ENCODE measurements around the gene EML1. TPM values are rescaled to one million over a fixed set of nuclear protein-coding genes. Genes with fewer than 3 reads are reported as not detected.

EML1 gene
- total RNA-seq, 1 donor from 2014 or later, result 34.9 TPM

DNA sequence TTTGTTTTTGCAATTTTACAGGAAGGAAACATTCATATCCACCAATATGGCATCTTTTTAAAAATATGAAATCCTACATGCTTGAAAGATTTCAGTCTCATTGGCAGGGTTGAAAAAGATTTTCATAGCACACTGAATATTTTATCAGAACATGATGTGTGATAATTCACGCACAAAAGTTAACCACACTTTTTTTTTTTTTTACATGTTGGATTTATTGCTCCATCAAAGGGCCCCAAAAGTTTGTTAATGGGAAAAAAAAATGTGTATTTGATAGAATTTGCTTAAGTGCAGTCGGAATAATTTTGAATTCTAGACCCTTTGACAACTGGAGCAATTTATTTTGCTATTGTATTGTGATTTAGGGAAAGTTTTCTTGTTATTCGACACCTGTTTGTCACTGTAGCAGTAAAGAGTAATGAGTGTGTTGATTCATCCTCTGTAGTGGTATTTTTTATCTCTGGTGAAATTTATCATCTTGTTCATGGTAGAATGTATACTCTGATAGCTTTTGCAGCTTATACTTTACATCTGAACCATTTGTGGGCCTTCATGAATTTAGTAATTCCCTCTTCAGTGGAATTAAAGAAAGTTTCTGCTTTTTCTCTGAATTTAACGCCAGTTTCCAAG lies 1.1 kb downstream of the EML1 start:
- H3K36me3 Mint-ChIP-seq (ENCODE audit: insufficient read depth), result peaks cover 4% of the 10 kb centered on the region
- peak overlapping the region; percentile 21 for H3K27ac Mint-ChIP-seq
- H3K27me3 Mint-ChIP-seq, result peaks cover 21% of the 10 kb centered on the region
- H3K4me1 Mint-ChIP-seq (ENCODE audit: low read depth), result peaks cover 18% of the 10 kb centered on the region
- H3K4me3 Mint-ChIP-seq (ENCODE audit: low read depth), result peak overlapping the region; percentile 79
- no peak for DNase-seq (ENCODE audit: low spot score, unreplicated experiment)
- TF ChIP-seq, protein P1, sequence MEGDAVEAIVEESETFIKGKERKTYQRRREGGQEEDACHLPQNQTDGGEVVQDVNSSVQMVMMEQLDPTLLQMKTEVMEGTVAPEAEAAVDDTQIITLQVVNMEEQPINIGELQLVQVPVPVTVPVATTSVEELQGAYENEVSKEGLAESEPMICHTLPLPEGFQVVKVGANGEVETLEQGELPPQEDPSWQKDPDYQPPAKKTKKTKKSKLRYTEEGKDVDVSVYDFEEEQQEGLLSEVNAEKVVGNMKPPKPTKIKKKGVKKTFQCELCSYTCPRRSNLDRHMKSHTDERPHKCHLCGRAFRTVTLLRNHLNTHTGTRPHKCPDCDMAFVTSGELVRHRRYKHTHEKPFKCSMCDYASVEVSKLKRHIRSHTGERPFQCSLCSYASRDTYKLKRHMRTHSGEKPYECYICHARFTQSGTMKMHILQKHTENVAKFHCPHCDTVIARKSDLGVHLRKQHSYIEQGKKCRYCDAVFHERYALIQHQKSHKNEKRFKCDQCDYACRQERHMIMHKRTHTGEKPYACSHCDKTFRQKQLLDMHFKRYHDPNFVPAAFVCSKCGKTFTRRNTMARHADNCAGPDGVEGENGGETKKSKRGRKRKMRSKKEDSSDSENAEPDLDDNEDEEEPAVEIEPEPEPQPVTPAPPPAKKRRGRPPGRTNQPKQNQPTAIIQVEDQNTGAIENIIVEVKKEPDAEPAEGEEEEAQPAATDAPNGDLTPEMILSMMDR (IDR thresholded peaks at IDR 0.05; ENCODE audit: unreplicated experiment), result no peak
- peaks cover 4% of the 10 kb centered on the region for H3K9me3 Mint-ChIP-seq (ENCODE audit: low read depth)

DNA sequence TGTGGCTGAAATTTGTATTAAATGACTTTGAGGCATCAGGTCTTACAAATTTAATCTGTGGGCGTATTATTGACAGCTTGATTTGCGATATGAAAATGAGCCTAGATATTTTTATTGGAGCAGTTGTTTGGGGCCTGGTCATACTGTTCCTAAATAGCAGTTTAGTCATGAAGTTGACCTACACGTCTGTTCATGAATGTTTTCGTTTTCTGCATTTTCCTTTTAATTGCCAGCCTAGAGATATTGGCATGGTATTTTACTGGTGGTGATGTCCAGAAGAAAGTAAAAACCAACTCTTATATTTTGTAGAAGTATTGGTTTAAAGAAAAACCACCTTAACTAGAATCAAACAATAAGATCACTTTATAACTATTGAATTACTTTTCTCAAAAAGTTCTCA lies 1.8 kb downstream of the EML1 start:
- H3K36me3 Mint-ChIP-seq (ENCODE audit: insufficient read depth), result peaks cover 4% of the 10 kb centered on the region
- TF ChIP-seq, protein P1 (IDR thresholded peaks at IDR 0.05; ENCODE audit: unreplicated experiment), result no peak
- no peak for DNase-seq (ENCODE audit: low spot score, unreplicated experiment)
- peaks cover 16% of the 10 kb centered on the region for H3K4me1 Mint-ChIP-seq (ENCODE audit: low read depth)
- peaks cover 4% of the 10 kb centered on the region for H3K9me3 Mint-ChIP-seq (ENCODE audit: low read depth)
- H3K27me3 Mint-ChIP-seq, result peaks cover 18% of the 10 kb centered on the region
- H3K27ac Mint-ChIP-seq, result no peak overlapping the region
- peak overlapping the region; percentile 79 for H3K4me3 Mint-ChIP-seq (ENCODE audit: low read depth)

DNA sequence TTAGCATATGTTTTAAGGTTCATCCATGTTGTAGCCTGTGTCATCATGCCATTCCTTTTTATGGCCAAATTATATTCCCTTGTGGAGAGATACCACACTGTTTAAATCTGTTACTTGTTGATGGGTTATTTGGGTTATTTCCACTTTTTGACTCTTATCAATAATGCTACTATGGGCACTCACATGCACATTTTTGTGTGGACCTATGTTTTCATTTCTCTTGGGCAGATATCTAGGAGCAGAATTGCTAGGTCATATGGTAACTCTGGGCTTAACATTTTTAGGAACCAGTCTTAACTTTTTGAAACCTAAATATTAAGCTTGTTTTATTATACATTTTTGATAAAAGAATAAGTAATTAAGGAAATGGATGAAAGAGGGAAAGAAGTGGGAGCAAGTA lies 4.0 kb downstream of the EML1 start:
- no peak overlapping the region for H3K4me3 Mint-ChIP-seq (ENCODE audit: low read depth)
- peaks cover 4% of the 10 kb centered on the region for H3K9me3 Mint-ChIP-seq (ENCODE audit: low read depth)
- no peak overlapping the region for H3K27ac Mint-ChIP-seq

DNA sequence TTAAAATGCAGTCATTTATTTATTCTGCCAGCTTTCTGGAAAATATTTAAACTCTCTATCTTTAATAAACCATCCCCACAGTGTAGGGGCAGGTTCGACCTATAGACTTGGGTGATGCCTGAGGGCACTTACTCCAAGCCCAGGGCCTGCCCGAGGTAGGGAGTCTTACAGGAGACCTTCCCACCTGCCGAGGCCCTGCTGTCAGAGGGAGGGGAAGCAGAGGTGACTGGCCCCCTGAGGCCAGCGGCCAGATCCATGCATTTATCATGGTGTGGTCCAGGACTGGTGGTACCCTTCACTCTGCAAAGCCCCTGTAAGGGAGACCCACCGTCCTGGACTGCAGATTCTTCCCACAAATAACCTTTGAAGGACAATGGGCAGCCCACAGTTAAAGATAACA lies 7.6 kb downstream of the EML1 start:
- no peak for DNase-seq (ENCODE audit: low spot score, unreplicated experiment)
- TF ChIP-seq, protein P1 (IDR thresholded peaks at IDR 0.05; ENCODE audit: unreplicated experiment), result no peak
- Mint-ChIP-seq H3K9me3 (ENCODE audit: low read depth) (peaks cover 4% of the 10 kb centered on the region), H3K36me3 (ENCODE audit: insufficient read depth) (peaks cover 4% of the 10 kb centered on the region), H3K4me1 (ENCODE audit: low read depth) (peaks cover 4% of the 10 kb centered on the region), H3K27me3 (no peaks in the 10 kb centered on the region), H3K4me3 (ENCODE audit: low read depth) (no peak overlapping the region), H3K27ac (no peak overlapping the region)

More for the DNA sequence above, 4.0 kb downstream of the EML1 start:
- TF ChIP-seq, protein P1 (IDR thresholded peaks at IDR 0.05; ENCODE audit: unreplicated experiment), result no peak
- H3K36me3 Mint-ChIP-seq (ENCODE audit: insufficient read depth), result peaks cover 4% of the 10 kb centered on the region
- no peak for DNase-seq (ENCODE audit: low spot score, unreplicated experiment)
- H3K4me1 Mint-ChIP-seq (ENCODE audit: low read depth), result peaks cover 18% of the 10 kb centered on the region
- H3K27me3 Mint-ChIP-seq, result peaks cover 3% of the 10 kb centered on the region

DNA sequence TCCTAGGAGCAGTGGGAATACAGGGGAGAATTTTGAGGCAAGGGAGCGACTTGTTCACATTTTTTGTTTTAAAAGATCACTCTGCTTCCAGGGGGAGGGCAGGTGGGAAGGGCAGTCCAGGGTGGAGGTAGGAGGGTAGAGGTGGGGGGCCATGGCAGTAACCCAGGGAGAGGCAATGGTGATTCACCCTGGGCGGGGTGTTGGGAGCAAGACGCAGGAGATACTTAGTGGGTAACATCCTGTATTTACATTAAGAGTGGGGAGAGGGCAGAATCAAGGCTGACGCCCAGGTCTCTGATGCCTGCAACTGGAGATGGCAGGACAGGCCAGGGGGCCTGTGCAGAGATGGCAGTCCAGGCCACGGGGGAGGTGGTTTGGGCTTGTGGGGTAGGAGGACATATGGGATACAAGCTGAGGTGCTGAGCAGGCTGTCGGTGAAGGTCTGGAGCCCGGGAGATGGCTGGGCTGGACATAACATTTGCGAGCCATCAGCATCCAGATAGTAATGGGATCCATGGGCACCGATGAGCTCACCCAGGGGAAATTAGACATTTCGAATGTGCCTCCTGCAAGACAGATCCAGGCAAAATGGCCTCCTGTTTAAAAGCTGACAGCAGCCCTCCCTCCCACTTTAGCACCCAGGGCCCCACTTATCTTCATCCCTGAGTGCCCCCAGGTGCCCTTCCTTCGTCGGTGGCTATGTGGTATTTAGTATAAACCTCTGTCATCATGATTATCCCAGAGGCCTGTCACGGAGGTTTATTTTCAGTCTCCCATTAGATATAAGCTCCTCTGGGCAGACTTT lies 9.3 kb downstream of the EML1 start:
- H3K27ac Mint-ChIP-seq, result no peak overlapping the region

More for the DNA sequence above, 9.3 kb downstream of the EML1 start:
- Mint-ChIP-seq H3K27me3 (no peaks in the 10 kb centered on the region), H3K4me1 (ENCODE audit: low read depth) (peaks cover 4% of the 10 kb centered on the region), H3K36me3 (ENCODE audit: insufficient read depth) (no peaks in the 10 kb centered on the region), H3K9me3 (ENCODE audit: low read depth) (no peaks in the 10 kb centered on the region), H3K4me3 (ENCODE audit: low read depth) (no peak overlapping the region)
- TF ChIP-seq, protein P1 (IDR thresholded peaks at IDR 0.05; ENCODE audit: unreplicated experiment), result no peak
- no peak for DNase-seq (ENCODE audit: low spot score, unreplicated experiment)

Measured in progenitor cell of endocrine pancreas (in vitro differentiated cells).